Coronary artery (tissue), 2 donors: ENCODE measurements around the gene ZIC1.

Source experiments
- DNase-seq: peaks from one replicate; pipeline ENCODE4 v3.0.0-alpha.2; 2017; ENCODE audit warnings: low spot score
- H3K27ac ChIP-seq, 2 donors: fragments of 200-600 bp; sonication (generic); one replicate each; pipeline ENCODE4 v1.5.1; 2016 to 2019
- H3K4me3 ChIP-seq: fragments of 200-600 bp; sonication (generic); 2 replicates; pipeline ENCODE4 v1.5.1; 2016; ENCODE audit warnings: mild to moderate bottlenecking, moderate library complexity
- CTCF ChIP-seq: fragments of 200-600 bp; sonication (generic); IDR thresholded peaks from one replicate; pipeline ENCODE4 v1.5.1; 2019; ENCODE audit warnings: antibody characterized with exemption

Gene ZIC1

GRCh38 chr3:147391781-147392624, 17.2 kb upstream of the ZIC1 start:
- peak; percentile 70 for DNase-seq
- Histone ChIP-seq H3K27ac (no peak overlapping the region), H3K4me3 (peak overlapping the region; percentile 66)
- TF ChIP-seq CTCF, result no peak

DNA sequence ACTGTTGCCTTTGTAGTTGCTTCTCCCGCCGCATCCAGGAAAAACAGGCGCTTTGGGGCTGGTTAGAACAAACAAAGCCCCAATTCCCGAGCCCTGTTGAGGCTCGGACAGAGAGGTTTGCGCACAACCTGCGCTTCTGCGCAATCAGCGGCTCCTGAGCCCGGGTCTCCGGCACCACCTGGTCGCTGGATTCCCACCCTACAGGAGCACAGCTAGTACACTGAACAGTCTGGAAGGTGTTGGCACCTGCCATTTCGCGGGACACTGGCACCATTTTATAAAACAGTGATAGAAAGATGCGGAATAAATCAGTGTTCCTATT, 16.6 kb upstream of the ZIC1 start:
- TF ChIP-seq CTCF, result no peak
- no peak for DNase-seq
- no peak overlapping the region for H3K27ac ChIP-seq
- H3K4me3 ChIP-seq, result peak overlapping the region; percentile 66

DNA sequence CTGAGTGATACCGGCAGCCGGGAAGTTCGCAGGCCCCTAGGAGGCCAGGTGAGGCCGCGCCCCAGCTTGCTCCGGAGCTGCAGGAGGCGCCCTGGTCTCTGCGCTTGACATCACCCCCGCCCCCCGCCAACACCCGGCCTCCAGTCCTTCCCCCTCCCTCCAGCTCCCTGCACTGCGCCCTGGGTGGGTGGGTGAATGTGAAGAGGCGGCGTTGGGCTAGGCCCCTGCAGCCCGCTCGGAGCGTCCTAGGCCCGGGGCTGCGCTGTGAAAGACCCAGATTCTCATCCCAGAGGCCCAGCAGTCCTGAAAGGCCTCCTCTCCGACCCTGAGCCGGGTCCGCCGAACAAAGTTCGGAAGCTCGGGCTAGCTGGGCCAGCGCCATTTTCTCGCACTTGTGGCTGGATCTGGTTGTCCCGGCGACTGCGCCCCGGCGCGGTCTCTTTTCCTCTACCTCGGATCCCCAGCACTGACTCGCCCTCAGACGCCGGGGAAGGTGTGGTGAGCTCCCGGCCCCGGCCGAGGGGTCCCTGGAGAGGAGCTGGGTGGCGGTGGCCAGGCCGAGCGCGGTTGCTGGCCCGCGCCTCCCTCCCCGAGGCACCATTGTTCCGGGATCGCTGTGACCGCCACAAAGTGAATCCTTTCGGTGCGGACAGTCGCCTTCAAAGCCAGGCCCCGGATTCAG, 15.8 kb upstream of the ZIC1 start:
- H3K27ac ChIP-seq, result no peak overlapping the region

DNA sequence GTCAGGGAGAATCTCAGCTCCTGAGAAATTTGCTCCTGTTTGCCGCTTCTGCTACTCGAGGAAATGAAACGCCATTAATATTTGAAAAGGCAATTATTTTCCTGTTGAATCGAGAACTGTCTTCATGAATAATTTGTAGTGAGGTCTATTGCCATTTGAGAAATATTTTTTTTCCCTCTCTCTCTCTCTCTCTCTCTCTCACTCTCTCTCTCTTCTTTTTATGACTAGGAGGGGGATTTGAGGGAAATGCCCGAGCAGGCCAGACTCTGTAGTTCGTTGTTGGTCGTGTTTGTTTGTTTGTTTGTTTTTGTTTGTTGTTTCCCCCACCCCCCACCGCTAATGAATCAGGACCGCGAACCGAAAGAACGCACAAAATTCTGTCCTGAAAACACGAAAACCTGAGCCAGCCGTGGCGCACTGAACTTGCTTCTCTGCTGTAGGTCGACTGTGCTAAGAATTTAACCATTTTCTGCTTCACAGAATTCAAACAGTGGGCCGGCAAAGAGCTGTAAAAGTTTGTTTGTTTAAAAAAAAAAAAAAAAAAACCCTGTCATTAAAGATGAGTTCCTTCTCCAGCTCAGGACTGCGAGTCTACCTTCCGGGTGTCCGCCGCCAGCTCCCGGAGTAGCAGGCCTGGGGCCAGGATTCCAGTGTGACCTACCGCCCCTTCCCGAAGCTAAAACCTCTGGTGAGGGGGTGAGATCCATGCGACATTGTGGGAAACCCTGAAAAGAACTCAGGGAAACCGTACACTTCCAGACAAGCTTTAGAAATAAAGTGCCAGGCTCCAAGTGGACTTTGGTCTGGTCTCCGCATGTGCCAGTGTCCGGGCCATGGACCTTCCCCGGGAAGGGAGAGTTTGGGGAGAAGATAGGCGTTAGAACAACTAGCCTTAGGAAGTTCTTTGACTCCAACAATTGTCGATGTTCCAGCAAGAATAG, 15.0 kb upstream of the ZIC1 start:
- DNase-seq, result peak; percentile 31
- Histone ChIP-seq H3K4me3 (peak overlapping the region; percentile 66), H3K27ac (no peak overlapping the region)
- TF ChIP-seq CTCF, result no peak

More for the DNA sequence above, 15.8 kb upstream of the ZIC1 start:
- peak overlapping the region; percentile 66 for H3K4me3 ChIP-seq
- peak; percentile 64 for DNase-seq
- no peak for TF ChIP-seq CTCF

- Histone ChIP-seq H3K27ac (no peak overlapping the region), H3K4me3 (no peak overlapping the region)
- TF ChIP-seq CTCF, result no peak
- no peak for DNase-seq
Observed at GRCh38 chr3:147394884-147395225, 14.3 kb upstream of the ZIC1 start.

DNA sequence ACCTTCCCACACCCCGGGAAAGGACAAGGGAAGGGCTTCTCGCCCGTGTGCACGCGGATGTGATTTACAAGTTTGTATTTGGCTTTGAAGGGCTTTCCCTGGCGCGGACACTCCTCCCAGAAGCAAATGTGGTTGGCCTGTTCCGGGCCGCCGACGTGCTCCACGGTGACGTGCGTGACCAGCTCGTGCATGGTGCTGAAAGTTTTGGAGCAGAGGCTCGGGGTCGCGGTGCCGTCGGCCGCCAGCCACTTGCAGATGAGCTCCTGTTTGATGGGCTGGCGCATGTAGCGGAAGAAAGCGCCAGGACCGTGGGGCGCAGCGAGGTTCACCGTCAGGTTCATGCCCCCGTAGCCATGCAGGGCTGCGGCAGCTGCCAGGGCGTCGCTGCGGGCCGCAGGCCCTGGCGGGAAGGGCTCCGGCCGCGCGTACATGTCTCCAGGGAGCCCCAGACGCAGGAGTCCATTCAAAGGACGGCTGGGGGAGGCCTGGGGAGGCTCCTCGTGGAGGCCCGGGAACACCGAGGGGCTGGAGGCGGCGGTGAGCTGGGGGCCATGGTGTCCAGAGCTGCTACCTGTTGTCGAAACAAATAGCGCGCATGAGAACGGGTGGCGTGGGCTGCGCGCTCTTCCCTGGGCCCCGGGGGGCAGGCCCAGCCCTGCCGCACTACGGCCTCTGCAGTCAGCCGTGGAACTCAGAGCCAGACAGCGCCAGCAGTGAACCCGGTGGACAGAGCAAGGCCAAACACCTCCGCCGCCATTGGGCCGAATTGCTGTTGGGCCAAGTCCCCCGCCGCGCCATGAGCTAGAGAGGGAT, 13.1 kb upstream of the ZIC1 start:
- Histone ChIP-seq H3K4me3 (peak overlapping the region; percentile 3), H3K27ac (no peak overlapping the region)
- TF ChIP-seq CTCF, result no peak
- peak; percentile 46 for DNase-seq
